PC-3 (cell line): Measurements from ENCODE around the gene RORB.

ENCODE experiments used
- EZH2 ChIP-seq: fragments of 300-600 bp; sonication (generic); IDR thresholded peaks from one replicate; pipeline ENCODE4 v1.6.1; 2017; ENCODE audit warnings: antibody characterized with exemption, mild to moderate bottlenecking, low read length; ENCODE audit not compliant: unreplicated experiment
- TF ChIP-seq, protein P1 (sequence below): fragments of 300-600 bp; sonication (generic); conservative IDR thresholded peaks from 2 replicates; pipeline ENCODE4 v1.5.1; 2017; ENCODE audit warnings: antibody characterized with exemption, low read depth, mild to moderate bottlenecking, low read length

DNA sequence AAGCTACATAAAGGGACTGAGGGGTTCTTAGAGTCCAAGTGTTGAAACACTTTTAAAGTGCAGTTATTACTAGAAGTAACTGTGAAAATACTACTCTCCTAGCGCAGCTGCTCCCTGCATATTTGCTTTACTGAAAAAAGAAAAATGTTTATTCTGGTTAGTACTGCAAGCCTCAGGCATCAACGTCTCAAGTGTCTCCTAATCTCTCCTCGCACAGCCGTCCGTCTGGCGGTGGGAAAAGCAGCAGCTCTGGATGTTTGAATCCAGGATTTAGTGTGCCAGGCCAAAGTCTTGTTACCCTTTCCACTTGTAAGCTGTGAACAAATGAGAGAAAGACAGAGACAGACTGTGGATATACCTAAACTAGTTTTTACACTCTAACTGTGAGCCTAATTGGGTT, 31.1 kb downstream of the RORB start:
- TF ChIP-seq, protein P1, sequence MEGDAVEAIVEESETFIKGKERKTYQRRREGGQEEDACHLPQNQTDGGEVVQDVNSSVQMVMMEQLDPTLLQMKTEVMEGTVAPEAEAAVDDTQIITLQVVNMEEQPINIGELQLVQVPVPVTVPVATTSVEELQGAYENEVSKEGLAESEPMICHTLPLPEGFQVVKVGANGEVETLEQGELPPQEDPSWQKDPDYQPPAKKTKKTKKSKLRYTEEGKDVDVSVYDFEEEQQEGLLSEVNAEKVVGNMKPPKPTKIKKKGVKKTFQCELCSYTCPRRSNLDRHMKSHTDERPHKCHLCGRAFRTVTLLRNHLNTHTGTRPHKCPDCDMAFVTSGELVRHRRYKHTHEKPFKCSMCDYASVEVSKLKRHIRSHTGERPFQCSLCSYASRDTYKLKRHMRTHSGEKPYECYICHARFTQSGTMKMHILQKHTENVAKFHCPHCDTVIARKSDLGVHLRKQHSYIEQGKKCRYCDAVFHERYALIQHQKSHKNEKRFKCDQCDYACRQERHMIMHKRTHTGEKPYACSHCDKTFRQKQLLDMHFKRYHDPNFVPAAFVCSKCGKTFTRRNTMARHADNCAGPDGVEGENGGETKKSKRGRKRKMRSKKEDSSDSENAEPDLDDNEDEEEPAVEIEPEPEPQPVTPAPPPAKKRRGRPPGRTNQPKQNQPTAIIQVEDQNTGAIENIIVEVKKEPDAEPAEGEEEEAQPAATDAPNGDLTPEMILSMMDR = no peak
- TF ChIP-seq EZH2 = no peak
